Transverse colon (tissue), 4 donors: Measurements from ENCODE around the gene BICDL2. TPM values are rescaled to one million over a fixed set of nuclear protein-coding genes. Genes with fewer than 3 reads are reported as not detected.

ENCODE experiments used
- DNase-seq: peaks from one replicate; pipeline ENCODE4 v3.0.0-alpha.2; 2019
- H3K27ac ChIP-seq, 4 donors: fragments of 200-600 bp; sonication (generic); 2 replicates each; pipeline ENCODE4 v1.5.1; 2016 to 2018; ENCODE audit warnings: inconsistent platforms in 4 of 4
- H3K27me3 ChIP-seq: fragments of 200-600 bp; sonication (generic); 2 replicates; pipeline ENCODE4 v1.5.1; 2017; ENCODE audit warnings: inconsistent platforms
- H3K36me3 ChIP-seq, 4 donors: fragments of 200-600 bp; sonication (generic); 2 replicates each; pipeline ENCODE4 v1.5.1; 2017 to 2019; ENCODE audit warnings: inconsistent platforms in 4 of 4
- H3K4me1 ChIP-seq, 4 donors: fragments of 200-600 bp; sonication (generic); 2 replicates each; pipeline ENCODE4 v1.5.1; 2017 to 2020; ENCODE audit warnings: inconsistent platforms in 4 of 4
- H3K4me3 ChIP-seq, 4 donors: fragments of 200-600 bp; sonication (generic); 1 replicate in 1 of 4; 2 replicates in 3 of 4; pipeline versions ENCODE4 v1.5.1 to v1.6.1; 2017 to 2019; ENCODE audit warnings: inconsistent platforms in 4 of 4
- H3K9me3 ChIP-seq, 2 donors: fragments of 200-600 bp; sonication (generic); 2 replicates each; pipeline ENCODE4 v1.5.1; 2017 to 2019; ENCODE audit warnings: inconsistent platforms in 2 of 2
- EP300 ChIP-seq: sonication (generic); formaldehyde crosslinking; IDR thresholded peaks from one replicate; pipeline ENCODE4 v1.6.1; 2017; ENCODE audit warnings: antibody characterized with exemption, low read depth
- POLR2A ChIP-seq: fragments of 450-650 bp; IDR thresholded peaks from one replicate; pipeline ENCODE4 v1.6.1; 2016; ENCODE audit warnings: antibody characterized with exemption, mild to moderate bottlenecking, moderate library complexity
- POLR2AphosphoS5 ChIP-seq, 3 donors: sonication (generic); formaldehyde crosslinking; IDR thresholded peaks; one replicate each; pipeline ENCODE4 v1.6.1; 2016; ENCODE audit warnings: antibody characterized with exemption in 3 of 3
- WGBS, 2 donors: methylation state at CpG; one replicate each; pipeline ENCODE4 v1.1.5; 2018; ENCODE audit warnings: low coverage in 1 of 2; 5-methylcytosine and 5-hydroxymethylcytosine counted together
- in situ Hi-C, 4 donors: fragments of 200-750 bp; cut with MboI; loops; one replicate each; pipeline versions ENCODE4 v1.15.0 to v1.15.1; 2017; ENCODE audit warnings: low sequenced_read_pairs in 3 of 4, low pct_ligation_motif_present in 1 of 4, low pct_unique_long_range_greater_than_20kb in 1 of 4
- intact Hi-C: fragments of 100-400 bp; cut with DNase I; formaldehyde crosslinking; loops from one replicate; pipeline ENCODE4 v1.15.1; 2023; ENCODE audit warnings: low total_unique reads
- total RNA-seq, 4 donors: library from RNA; depleted of rRNA; stranded (reverse); fragments of >200 nt; gene quantifications; one replicate each; pipeline ENCODE4 v1.1.0, GENCODE V29; 2016
- TF ChIP-seq, protein P1 (sequence below), 5 experiments: fragments of 200-600 bp in 3 of 5; fragments of 450-650 bp in 2 of 5; sonication (generic) in 3 of 5; IDR thresholded peaks; 1 replicate in 2 of 5; 2 replicates in 3 of 5; pipeline ENCODE4 v1.5.1; 2016 to 2017; ENCODE audit warnings: antibody characterized with exemption in 5 of 5, inconsistent platforms in 3 of 5, mild to moderate bottlenecking in 2 of 5, moderate library complexity in 1 of 5

Gene BICDL2
- total RNA-seq, 4 donors from 2014 or later: 123 to 357 (median 167) TPM

DNA sequence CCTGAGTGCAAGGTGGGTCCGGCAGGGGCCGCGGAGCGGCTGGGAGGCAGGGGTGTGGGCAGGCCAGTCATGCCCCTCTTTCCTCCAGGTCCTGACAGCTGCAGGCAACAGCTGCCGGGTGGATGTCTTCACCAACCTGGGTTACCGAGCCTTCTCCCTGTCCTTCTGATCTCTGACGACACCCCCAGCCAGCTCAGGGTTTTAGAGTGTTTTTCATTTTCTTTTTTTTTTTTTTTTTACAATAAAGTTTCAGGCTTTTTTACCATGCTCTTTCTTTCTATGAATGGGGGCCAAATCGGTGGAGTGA lies 9.3 kb downstream of the BICDL2 start:
- no peaks in the 10 kb centered on the region for H3K36me3 ChIP-seq
- no peak overlapping the region for H3K27ac ChIP-seq
- TF ChIP-seq POLR2AphosphoS5 (IDR thresholded peaks at IDR 0.05) (no peak), POLR2A (no peak), EP300 (no peak)
- TF ChIP-seq, protein P1, sequence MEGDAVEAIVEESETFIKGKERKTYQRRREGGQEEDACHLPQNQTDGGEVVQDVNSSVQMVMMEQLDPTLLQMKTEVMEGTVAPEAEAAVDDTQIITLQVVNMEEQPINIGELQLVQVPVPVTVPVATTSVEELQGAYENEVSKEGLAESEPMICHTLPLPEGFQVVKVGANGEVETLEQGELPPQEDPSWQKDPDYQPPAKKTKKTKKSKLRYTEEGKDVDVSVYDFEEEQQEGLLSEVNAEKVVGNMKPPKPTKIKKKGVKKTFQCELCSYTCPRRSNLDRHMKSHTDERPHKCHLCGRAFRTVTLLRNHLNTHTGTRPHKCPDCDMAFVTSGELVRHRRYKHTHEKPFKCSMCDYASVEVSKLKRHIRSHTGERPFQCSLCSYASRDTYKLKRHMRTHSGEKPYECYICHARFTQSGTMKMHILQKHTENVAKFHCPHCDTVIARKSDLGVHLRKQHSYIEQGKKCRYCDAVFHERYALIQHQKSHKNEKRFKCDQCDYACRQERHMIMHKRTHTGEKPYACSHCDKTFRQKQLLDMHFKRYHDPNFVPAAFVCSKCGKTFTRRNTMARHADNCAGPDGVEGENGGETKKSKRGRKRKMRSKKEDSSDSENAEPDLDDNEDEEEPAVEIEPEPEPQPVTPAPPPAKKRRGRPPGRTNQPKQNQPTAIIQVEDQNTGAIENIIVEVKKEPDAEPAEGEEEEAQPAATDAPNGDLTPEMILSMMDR (IDR thresholded peaks at IDR 0.05): no peak
- no peak for DNase-seq
- peaks cover 9 to 58% (median 34%) of the 10 kb centered on the region in 4 donors for H3K4me1 ChIP-seq
- no peak overlapping the region for H3K4me3 ChIP-seq
- H3K9me3 ChIP-seq: no peaks in the 10 kb centered on the region
- intact Hi-C loops: no loop called here
- peaks cover 33% of the 10 kb centered on the region for H3K27me3 ChIP-seq
- in situ Hi-C loops: loop anchor here in 1 of 4 donors (25.0 kb wide), 1 partner anchor 110 kb away; the partner anchor contains the start of gene ZNF213
- WGBS, 2 donors: 87 to 89% methylated on average over 3 to 8 of the region's 8 CpGs

- H3K27ac ChIP-seq: no peak overlapping the region
- TF ChIP-seq EP300: no peak
- TF ChIP-seq POLR2AphosphoS5 (IDR thresholded peaks at IDR 0.05): no peak
- TF ChIP-seq, protein P1 (IDR thresholded peaks at IDR 0.05): no peak
- TF ChIP-seq POLR2A: no peak
- H3K27me3 ChIP-seq: peaks cover 31% of the 10 kb centered on the region
- no peak overlapping the region for H3K4me3 ChIP-seq
- H3K9me3 ChIP-seq: no peaks in the 10 kb centered on the region
- intact Hi-C loops (no loop called here), in situ Hi-C loops (loop anchor here in 1 of 4 donors (25.0 kb wide), 1 partner anchor 110 kb away; the partner anchor contains the start of gene ZNF213)
- H3K4me1 ChIP-seq: peaks cover 13 to 58% (median 38%) of the 10 kb centered on the region in 4 donors
- no peaks in the 10 kb centered on the region for H3K36me3 ChIP-seq
- 80 to 94% methylated on average over 1 to 23 of the region's 24 CpGs for WGBS, 2 donors
- DNase-seq: no peak
Measured at GRCh38 chr16:3026609-3027488, 9.9 kb downstream of the BICDL2 start.

- WGBS, 2 donors: 94% methylated on average over 8 of the region's 8 CpGs; no CpG with 5 or more reads in 1 of the 2 donors
- peaks cover 26% of the 10 kb centered on the region for H3K27me3 ChIP-seq
- H3K4me1 ChIP-seq: peaks cover 21 to 60% (median 43%) of the 10 kb centered on the region in 4 donors
- intact Hi-C loops (no loop called here), in situ Hi-C loops (loop anchor here in 1 of 4 donors (25.0 kb wide), 1 partner anchor 111 kb away; the partner anchor contains the start of gene ZNF213)
- no peak overlapping the region for H3K4me3 ChIP-seq
- no peaks in the 10 kb centered on the region for H3K9me3 ChIP-seq
- H3K36me3 ChIP-seq: no peaks in the 10 kb centered on the region
- no peak for TF ChIP-seq POLR2A
- TF ChIP-seq POLR2AphosphoS5 (IDR thresholded peaks at IDR 0.05): no peak
- TF ChIP-seq, protein P1 (IDR thresholded peaks at IDR 0.05): no peak
- TF ChIP-seq EP300: no peak
- no peak overlapping the region for H3K27ac ChIP-seq
- DNase-seq: no peak
Measured at GRCh38 chr16:3026003-3026378, 10.8 kb downstream of the BICDL2 start.

DNA sequence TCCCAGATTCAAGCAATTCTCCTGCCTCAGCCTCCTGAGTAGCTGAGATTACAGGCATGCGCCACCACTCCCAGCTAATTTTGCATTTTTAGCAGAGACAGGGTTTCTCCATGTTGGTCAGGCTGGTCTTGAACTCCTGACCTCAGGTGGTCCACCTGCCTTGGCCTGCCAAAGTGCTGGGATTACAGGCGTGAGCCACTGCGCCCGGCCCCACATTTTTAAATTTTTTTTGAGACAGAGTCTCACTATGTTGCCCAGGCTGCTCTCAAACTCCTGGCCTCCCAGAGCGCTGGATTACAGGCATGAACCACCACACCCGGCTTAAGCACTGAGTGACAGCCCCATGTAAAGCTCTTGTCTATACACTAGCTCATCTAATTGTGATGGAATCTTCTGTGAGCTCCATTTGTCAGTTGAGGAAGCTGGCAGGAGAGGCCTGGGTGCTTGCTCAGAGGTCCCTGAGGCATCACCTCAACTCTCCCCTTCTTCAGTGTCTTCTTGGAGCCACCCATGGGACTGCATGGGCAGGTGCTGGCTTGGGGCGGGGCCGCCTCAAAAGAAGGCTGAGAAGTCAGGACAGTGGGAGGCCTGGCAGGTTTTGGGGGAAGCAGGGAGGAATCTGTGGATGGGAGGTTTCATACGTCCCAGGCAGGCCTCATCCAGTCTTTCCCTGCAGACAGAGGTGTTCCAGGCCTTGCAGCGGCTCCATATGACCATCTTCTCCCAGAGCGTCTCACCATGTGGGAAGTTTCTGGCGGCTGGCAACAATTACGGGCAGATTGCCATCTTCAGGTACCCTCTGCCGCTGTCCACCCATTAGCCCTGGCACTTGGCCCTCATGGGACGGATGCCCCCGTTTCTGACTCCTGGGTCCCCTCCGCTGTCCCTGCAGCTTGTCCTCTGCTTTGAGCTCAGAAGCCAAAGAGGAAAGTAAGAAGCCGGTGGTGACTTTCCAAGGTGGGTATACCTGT lies 11.4 kb downstream of the BICDL2 start:
- Histone ChIP-seq H3K36me3 (no peaks in the 10 kb centered on the region), H3K4me1 (peaks cover 21 to 64% (median 45%) of the 10 kb centered on the region in 4 donors), H3K9me3 (no peaks in the 10 kb centered on the region), H3K4me3 (no peak overlapping the region), H3K27me3 (peaks cover 19% of the 10 kb centered on the region), H3K27ac (no peak overlapping the region)
- WGBS, 2 donors: 90% methylated on average over 18 of the region's 18 CpGs; no CpG with 5 or more reads in 1 of the 2 donors
- intact Hi-C loops (no loop called here), in situ Hi-C loops (loop anchor here in 1 of 4 donors (25.0 kb wide), 1 partner anchor 112 kb away; the partner anchor contains the start of gene ZNF213)
- no peak for TF ChIP-seq POLR2AphosphoS5 (IDR thresholded peaks at IDR 0.05)
- no peak for TF ChIP-seq POLR2A
- TF ChIP-seq EP300: no peak
- TF ChIP-seq, protein P1 (IDR thresholded peaks at IDR 0.05): no peak
- no peak for DNase-seq
